Immature natural killer cell (primary cell): ENCODE results near the gene HTT. TPM values are rescaled to one million over a fixed set of nuclear protein-coding genes. Genes with fewer than 3 reads are reported as not detected.
"Not testable (repeated sequence)": the region's sequence is repeated elsewhere in the genome, so short reads cannot be mapped to it uniquely, and the experiment has no call there.

ENCODE experiments used
- DNase-seq, 3 donors: peaks; one replicate each; pipeline ENCODE4 v3.0.0; 2022; ENCODE audit warnings: mixed read lengths in 1 of 3
- H3K27ac Mint-ChIP-seq, 6 donors: one replicate each; pipeline ENCODE4 v1.8.0; 2020; ENCODE audit warnings: mixed read lengths in 6 of 6, mild to moderate bottlenecking in 5 of 6, inconsistent platforms in 4 of 6, moderate library complexity in 3 of 6
- H3K27me3 Mint-ChIP-seq, 3 donors: one replicate each; pipeline ENCODE4 v1.8.0; 2020 to 2021; ENCODE audit warnings: low read depth in 3 of 3, mild to moderate bottlenecking in 3 of 3, mixed read lengths in 3 of 3, moderate library complexity in 3 of 3, inconsistent platforms in 1 of 3
- H3K36me3 Mint-ChIP-seq, 3 donors: one replicate each; pipeline ENCODE4 v1.8.0; 2020; ENCODE audit warnings: mixed read lengths in 3 of 3, inconsistent platforms in 2 of 3, mild to moderate bottlenecking in 2 of 3
- H3K4me1 Mint-ChIP-seq, 2 donors: one replicate each; pipeline ENCODE4 v1.8.0; 2020; ENCODE audit warnings: inconsistent platforms in 2 of 2, mild to moderate bottlenecking in 2 of 2, mixed read lengths in 2 of 2, moderate library complexity in 1 of 2
- H3K4me3 Mint-ChIP-seq, 5 donors: one replicate each; pipeline ENCODE4 v1.8.0; 2020; ENCODE audit warnings: mild to moderate bottlenecking in 5 of 5, mixed read lengths in 5 of 5, inconsistent platforms in 3 of 5, moderate library complexity in 3 of 5
- H3K9me3 Mint-ChIP-seq, 6 donors: one replicate each; pipeline ENCODE4 v1.8.0; 2020; ENCODE audit warnings: mild to moderate bottlenecking in 6 of 6, mixed read lengths in 6 of 6, inconsistent platforms in 4 of 6, moderate library complexity in 3 of 6
- polyA plus RNA-seq, 3 donors: library from polyadenylated mRNA; unstranded; fragments of 300-500 nt; fragmentation: Illumina TruSeq; gene quantifications; one replicate each; pipeline ENCODE4 v1.2.3, GENCODE V29; 2021

HTT gene
- polyA plus RNA-seq, 3 donors from 2014 or later = 5.3 to 16.9 (median 6.2) TPM

- Mint-ChIP-seq H3K4me3 (no peak overlapping the region), H3K4me1 (peaks cover 5 to 6% of the 10 kb centered on the region in 2 donors), H3K27ac (peak overlapping the region in 1 of 6 donors; percentile 53), H3K27me3 (no peaks in the 10 kb centered on the region), H3K36me3 (peaks cover 29 to 54% (median 31%) of the 10 kb centered on the region in 3 donors), H3K9me3 (no peaks in the 10 kb centered on the region)
- no peak for DNase-seq
These were observed 49.7 kb downstream of the HTT start for GRCh38 chr4:3124070-3124767.

DNA sequence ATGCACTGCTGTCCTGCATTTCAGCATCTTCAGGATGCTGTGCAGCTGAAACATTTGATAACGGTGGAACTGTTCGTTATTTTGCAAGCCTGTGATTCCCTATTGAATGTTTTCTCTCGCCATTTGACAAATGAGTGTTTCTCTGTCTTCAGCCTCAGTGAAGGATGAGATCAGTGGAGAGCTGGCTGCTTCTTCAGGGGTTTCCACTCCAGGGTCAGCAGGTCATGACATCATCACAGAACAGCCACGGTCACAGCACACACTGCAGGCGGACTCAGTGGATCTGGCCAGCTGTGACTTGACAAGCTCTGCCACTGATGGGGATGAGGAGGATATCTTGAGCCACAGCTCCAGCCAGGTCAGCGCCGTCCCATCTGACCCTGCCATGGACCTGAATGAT lies 52.6 kb downstream of the HTT start:
- Mint-ChIP-seq H3K4me3 (no peak overlapping the region), H3K4me1 (peaks cover 3 to 5% of the 10 kb centered on the region in 2 donors), H3K36me3 (peaks cover 42 to 65% (median 48%) of the 10 kb centered on the region in 3 donors)

GRCh38 chr4:3128058-3128457 lies 53.6 kb downstream of the HTT start:
- Mint-ChIP-seq H3K4me1 (no peaks in the 10 kb centered on the region), H3K9me3 (no peaks in the 10 kb centered on the region), H3K27me3 (peaks cover 0 to 3% (median 0%) of the 10 kb centered on the region in 3 donors), H3K27ac (peak overlapping the region in 1 of 6 donors; percentile 61), H3K36me3 (peaks cover 46 to 65% (median 48%) of the 10 kb centered on the region in 3 donors), H3K4me3 (no peak overlapping the region)
- DNase-seq = no peak

More for the DNA sequence above, 52.6 kb downstream of the HTT start:
- Mint-ChIP-seq H3K9me3 (no peaks in the 10 kb centered on the region), H3K27ac (no peak overlapping the region), H3K27me3 (peaks cover 0 to 3% (median 0%) of the 10 kb centered on the region in 3 donors)
- no peak for DNase-seq

DNA sequence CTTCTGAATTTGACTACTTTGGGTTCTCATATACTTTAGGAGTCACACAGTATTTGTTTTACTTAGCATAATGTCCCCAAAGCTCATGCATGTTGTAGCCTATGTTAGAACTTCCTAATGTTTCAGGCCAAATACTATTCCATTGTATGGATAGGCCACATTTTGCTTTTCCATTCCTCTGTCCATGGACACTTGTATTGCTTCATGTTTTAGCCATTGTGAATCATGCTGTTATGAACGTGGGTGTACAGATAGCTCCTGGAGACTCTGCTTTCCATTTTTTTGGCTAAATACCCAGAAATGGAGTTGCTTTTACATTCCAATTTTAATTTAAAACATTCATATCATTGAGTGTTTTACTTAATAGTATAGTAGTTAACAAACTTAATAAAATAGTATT lies 54.5 kb downstream of the HTT start:
- Mint-ChIP-seq H3K36me3 (peaks cover 47 to 66% (median 50%) of the 10 kb centered on the region in 3 donors), H3K4me3 (no peak overlapping the region), H3K9me3 (no peaks in the 10 kb centered on the region), H3K27ac (no peak overlapping the region), H3K27me3 (peaks cover 0 to 3% (median 0%) of the 10 kb centered on the region in 3 donors), H3K4me1 (peaks cover 0 to 2% of the 10 kb centered on the region in 2 donors)
- no peak for DNase-seq

GRCh38 chr4:3130201-3130600 lies 55.7 kb downstream of the HTT start:
- Mint-ChIP-seq H3K9me3 (no peaks in the 10 kb centered on the region), H3K27me3 (peaks cover 0 to 3% (median 0%) of the 10 kb centered on the region in 3 donors), H3K27ac (no peak overlapping the region), H3K36me3 (peaks cover 44 to 71% (median 50%) of the 10 kb centered on the region in 3 donors), H3K4me1 (peaks cover 6 to 7% of the 10 kb centered on the region in 2 donors), H3K4me3 (no peak overlapping the region)
- no peak for DNase-seq

- peaks cover 46 to 73% (median 46%) of the 10 kb centered on the region in 3 donors for H3K36me3 Mint-ChIP-seq
- no peaks in the 10 kb centered on the region for H3K9me3 Mint-ChIP-seq
These were observed 56.3 kb downstream of the HTT start for GRCh38 chr4:3130826-3131225.

DNA sequence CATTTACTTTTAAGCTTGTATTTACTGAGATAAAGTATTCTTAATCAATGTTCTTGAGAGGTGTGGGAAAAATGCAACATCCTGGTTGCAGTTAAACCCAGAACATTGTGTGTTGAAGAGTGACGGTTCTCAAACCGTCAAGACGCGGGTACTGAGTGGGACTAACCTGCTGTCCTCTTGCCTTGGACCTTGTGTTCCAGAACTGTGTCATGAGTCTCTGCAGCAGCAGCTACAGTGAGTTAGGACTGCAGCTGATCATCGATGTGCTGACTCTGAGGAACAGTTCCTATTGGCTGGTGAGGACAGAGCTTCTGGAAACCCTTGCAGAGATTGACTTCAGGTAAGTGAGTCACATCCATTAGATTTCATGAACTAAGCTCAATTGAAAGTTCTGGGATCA lies 59.7 kb downstream of the HTT start:
- Mint-ChIP-seq H3K9me3 (no peaks in the 10 kb centered on the region), H3K36me3 (peaks cover 41 to 63% (median 46%) of the 10 kb centered on the region in 3 donors), H3K27me3 (peaks cover 0 to 4% (median 3%) of the 10 kb centered on the region in 3 donors), H3K4me1 (peaks cover 12 to 14% of the 10 kb centered on the region in 2 donors), H3K27ac (no peak overlapping the region), H3K4me3 (no peak overlapping the region)
- no peak for DNase-seq

More at GRCh38 chr4:3130826-3131225, 56.3 kb downstream of the HTT start:
- H3K4me1 Mint-ChIP-seq = peaks cover 12 to 13% of the 10 kb centered on the region in 2 donors
- no peak overlapping the region for H3K27ac Mint-ChIP-seq
- H3K27me3 Mint-ChIP-seq = peaks cover 0 to 3% (median 0%) of the 10 kb centered on the region in 3 donors
- no peak overlapping the region for H3K4me3 Mint-ChIP-seq
- no peak for DNase-seq

DNA sequence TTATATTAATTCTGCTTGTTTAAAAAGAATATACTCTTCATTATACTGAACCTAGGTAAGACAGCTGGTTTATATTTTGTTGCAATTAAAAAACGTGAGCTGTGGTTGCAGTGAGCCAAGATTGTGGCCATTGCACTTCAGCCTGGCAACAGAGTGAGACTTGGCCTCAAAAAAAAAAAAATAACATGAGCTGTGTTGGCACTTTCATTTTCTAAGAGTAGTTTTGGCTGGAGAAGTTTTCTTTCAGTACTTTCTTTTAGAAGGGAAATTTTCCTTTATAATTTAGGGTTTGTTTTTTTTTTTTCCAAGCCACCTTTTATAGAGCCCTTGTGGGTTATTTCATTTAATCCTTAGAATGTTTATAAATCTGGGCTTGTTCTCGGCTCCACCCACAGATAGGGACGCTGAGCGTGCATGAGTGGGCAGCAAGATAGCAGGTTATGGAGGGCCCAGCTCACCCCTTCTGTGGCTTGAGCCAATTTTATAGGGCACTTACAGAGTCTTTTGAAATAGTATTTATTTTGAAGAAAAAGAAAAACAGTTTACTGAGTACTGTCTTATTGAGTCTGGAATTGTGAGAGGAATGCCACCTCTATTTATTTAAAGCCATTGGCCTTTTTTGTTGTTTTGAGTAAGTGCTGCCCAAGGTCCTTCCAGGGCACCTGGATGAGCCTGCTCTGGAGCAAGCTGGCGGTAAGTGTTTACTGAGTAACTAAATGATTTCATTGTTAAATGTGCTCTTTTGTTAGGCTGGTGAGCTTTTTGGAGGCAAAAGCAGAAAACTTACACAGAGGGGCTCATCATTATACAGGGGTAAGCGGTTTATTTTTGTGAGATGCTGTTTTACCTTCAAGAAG lies 60.9 kb downstream of the HTT start:
- DNase-seq = peak in 1 of 3 donors; percentile 4
- Mint-ChIP-seq H3K9me3 (no peaks in the 10 kb centered on the region), H3K4me1 (peaks cover 12 to 14% of the 10 kb centered on the region in 2 donors), H3K36me3 (peaks cover 39 to 64% (median 39%) of the 10 kb centered on the region in 3 donors), H3K27me3 (peaks cover 0 to 4% (median 2%) of the 10 kb centered on the region in 3 donors), H3K4me3 (peak overlapping the region in 1 of 5 donors; percentile 33), H3K27ac (peak overlapping the region in 3 of 6 donors; percentile 31 to 44 (median 44))

- Mint-ChIP-seq H3K4me3 (no peak overlapping the region), H3K27ac (no peak overlapping the region), H3K36me3 (peaks cover 28 to 57% (median 29%) of the 10 kb centered on the region in 3 donors), H3K27me3 (peaks cover 0 to 4% (median 0%) of the 10 kb centered on the region in 3 donors), H3K9me3 (no peaks in the 10 kb centered on the region), H3K4me1 (peaks cover 12 to 14% of the 10 kb centered on the region in 2 donors)
- no peak for DNase-seq
These were observed 62.0 kb downstream of the HTT start for GRCh38 chr4:3136454-3136853.

- no peak overlapping the region for H3K27ac Mint-ChIP-seq
- no peak overlapping the region for H3K4me3 Mint-ChIP-seq
- H3K36me3 Mint-ChIP-seq = peaks cover 18 to 50% (median 22%) of the 10 kb centered on the region in 3 donors
These were observed 63.4 kb downstream of the HTT start for GRCh38 chr4:3137908-3138307.

DNA sequence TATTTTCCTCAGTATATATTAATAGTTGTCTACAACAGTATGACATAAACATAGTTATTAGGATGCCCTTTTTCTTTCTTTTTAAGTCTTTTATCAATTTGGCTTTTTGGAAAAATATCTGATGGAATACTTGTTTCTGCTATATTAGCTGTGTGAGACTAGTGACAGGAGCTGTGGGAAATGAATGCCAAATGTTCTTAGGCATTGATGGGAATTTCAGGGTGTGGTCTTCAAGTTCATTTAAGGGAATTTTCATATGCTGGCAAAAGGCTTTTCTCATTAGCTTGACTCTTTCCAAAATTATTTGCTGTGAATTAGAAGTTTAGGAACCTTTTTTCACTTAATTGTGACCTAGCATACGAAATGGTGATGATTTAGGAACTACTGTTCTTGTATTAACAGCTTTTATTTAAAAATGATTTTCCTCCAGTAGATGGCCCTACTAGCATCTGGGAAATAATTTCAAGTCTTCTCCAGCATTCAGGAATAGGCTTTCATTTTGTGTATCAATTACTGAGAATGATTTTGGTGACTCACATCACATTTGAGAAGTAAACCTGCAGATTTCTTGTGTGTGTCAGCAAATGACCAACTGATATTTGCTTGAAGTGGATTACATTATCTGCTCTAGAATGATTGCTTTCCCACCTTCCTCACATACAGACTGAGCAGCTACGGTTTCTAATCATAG lies 70.9 kb downstream of the HTT start:
- Mint-ChIP-seq H3K36me3 (peaks cover 19 to 56% (median 26%) of the 10 kb centered on the region in 3 donors), H3K9me3 (no peaks in the 10 kb centered on the region), H3K27me3 (peaks cover 0 to 2% (median 0%) of the 10 kb centered on the region in 3 donors), H3K27ac (peak overlapping the region in 1 of 6 donors; percentile 5), H3K4me1 (peaks cover 0 to 14% of the 10 kb centered on the region in 2 donors), H3K4me3 (no peak overlapping the region)
- DNase-seq = no peak

More at GRCh38 chr4:3137908-3138307, 63.4 kb downstream of the HTT start:
- Mint-ChIP-seq H3K27me3 (peaks cover 0 to 4% (median 0%) of the 10 kb centered on the region in 3 donors), H3K4me1 (peaks cover 12 to 14% of the 10 kb centered on the region in 2 donors), H3K9me3 (no peaks in the 10 kb centered on the region)
- DNase-seq = no peak

- H3K36me3 Mint-ChIP-seq = peaks cover 25 to 61% (median 33%) of the 10 kb centered on the region in 3 donors
- H3K4me1 Mint-ChIP-seq = peaks cover 2 to 19% of the 10 kb centered on the region in 2 donors
- no peak overlapping the region for H3K4me3 Mint-ChIP-seq
- no peaks in the 10 kb centered on the region for H3K9me3 Mint-ChIP-seq
- H3K27me3 Mint-ChIP-seq = peaks cover 0 to 2% (median 0%) of the 10 kb centered on the region in 3 donors
- DNase-seq = no peak
- H3K27ac Mint-ChIP-seq = no peak overlapping the region
These were observed 74.4 kb downstream of the HTT start for GRCh38 chr4:3148926-3149325.

DNA sequence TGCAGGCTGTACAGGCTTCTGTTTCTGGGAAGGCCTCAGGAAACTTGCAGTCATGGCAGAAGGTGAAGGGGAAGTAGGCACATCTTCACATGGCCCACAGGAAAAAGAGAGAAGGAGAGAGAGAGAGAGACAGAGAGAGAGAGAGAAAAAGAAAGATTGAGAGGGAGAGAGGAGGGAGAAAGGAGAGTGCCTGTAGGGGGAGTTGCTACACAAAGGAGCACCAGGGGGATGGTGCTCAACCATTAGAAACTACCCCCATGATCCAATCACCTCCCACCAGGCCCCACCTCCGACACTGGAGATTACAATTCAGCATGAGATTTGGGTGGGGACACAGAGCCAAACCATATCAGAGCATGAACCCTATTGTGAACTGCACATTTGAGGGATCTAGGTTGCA lies 76.8 kb downstream of the HTT start:
- not testable (repeated sequence) for H3K4me3 Mint-ChIP-seq, DNase-seq, H3K27me3 Mint-ChIP-seq, H3K4me1 Mint-ChIP-seq, H3K9me3 Mint-ChIP-seq
- Mint-ChIP-seq H3K36me3 (peaks cover 35 to 60% (median 41%) of the 10 kb centered on the region in 3 donors), H3K27ac (peak overlapping the region in 2 of 6 donors; percentile 80 to 81)
